Ramos (cell line): ENCODE data around the gene CPSF4.

Experiments used
- in situ Hi-C: fragments of 300-500 bp; cut with MboI; formaldehyde crosslinking; loops from one replicate; pipeline ENCODE4 v1.14.3; 2022; ENCODE audit warnings: low sequenced_read_pairs; ENCODE audit not compliant: unreplicated experiment

Gene CPSF4

DNA sequence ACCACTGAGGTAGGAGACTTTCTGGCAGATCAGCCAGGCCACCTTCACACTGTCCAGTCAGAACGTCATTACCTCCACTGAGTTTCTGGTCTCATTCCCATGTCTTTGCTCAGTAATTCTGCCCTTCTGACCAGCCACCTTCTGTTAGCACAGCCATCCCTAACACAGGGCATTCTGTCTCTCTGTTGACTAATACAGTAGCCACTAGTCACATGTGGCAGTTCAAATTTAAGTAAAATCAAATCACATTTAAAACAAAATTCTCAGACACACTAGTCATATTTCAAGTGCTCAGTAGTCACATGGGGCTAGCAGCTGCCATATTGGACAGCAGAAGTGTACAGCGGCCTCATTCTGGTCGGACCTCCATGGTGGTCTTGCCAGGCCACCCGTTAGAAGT is 7.4 kb downstream of the CPSF4 start:
- in situ Hi-C loops: no loop called here

DNA sequence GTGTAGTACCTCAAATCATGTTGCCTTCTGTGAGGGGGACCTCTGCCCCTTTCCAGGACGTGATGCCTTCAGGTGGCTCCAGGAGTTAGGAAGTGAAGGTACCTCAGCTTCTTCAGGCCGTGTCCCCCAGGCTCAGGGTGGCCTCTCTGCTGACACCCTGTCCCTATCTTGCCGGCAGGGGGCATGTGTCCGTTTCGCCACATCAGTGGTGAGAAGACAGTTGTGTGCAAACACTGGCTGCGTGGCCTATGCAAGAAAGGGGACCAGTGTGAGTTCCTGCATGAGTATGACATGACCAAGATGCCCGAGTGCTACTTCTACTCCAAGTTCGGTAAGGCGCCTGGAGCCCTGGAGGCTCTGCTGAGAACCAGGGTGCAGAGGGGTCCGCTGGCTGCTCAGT is 9.2 kb downstream of the CPSF4 start:
- in situ Hi-C loops: no loop called here

DNA sequence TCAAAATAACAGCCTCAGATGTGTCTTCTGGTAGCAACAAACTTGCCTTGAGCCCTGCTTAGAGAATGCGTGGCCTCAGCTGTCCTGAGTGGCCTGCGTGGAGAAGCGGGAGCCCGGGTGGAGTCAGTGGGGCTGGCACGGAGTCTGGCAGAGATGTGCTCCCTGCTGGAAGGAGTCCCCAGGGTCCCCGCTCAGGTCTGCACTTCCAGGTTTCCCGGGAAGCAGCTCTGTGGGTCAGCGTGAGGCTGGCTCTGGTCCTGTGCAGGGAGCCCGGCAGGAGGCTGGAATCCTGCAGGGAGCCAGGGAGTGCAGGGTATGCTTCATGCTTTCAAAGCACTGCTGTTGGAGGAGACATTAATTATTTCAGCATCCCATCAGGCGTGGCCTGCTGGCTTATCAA is 10.1 kb downstream of the CPSF4 start:
- in situ Hi-C loops: no loop called here

DNA sequence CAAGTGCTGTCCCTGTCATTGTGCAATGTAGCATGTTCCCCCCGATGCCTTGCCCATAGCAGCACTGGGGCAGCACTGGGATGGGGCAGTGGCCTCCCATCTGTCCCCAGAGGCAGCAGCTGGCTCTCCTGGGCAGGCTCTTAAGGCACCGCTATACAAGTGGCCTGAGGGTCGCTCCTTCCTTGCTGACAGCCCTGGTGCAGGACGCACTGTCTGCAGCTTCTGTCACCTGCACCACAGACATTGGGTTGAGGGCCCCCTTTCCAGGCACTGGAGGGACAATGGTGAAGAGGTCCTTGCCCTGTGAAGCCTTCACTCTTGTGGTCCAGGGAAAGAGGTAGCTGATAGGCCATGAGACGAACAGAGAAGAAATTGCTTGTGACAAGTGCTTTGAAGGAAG is 10.6 kb downstream of the CPSF4 start:
- in situ Hi-C loops: no loop called here

DNA sequence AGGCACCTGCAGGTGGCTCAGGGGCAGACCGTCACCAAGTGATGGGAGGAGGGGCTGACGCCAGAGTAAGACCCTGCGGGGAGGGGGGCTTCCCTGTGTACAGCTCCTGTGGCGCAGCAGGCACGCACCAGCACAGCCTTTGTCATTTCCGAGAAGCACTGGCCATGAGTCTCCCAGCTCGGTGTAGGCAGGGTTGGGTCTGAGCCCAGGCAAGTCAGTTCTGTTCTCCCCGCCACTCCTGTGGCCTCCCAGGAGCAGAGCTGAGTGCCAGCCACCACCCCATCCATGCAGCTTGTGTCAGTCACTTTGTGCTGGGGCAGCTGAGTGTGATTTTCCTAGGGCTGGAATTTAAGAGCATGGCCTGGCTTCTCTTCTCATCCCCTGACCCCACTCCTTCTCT is 13.2 kb downstream of the CPSF4 start:
- in situ Hi-C loops: no loop called here

DNA sequence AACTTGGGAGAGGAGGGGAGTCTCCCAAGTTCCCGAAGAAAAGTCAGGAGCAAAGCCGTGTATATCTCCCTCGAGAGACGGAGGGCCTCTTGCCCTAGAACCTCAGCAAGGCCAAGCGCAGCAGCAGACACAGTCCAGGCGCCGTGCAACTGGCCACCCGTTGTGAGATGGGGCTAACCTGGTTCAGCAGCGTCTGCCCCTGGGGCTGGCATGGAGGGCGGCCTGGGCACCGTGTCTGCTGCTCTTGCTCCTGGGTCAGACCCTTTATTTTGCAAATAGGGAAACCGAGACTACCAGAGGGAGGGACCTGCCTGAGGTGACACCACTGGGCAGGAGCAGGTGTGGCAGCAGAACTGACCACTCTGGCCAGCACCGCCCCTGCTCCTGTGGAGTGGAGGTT is 13.8 kb downstream of the CPSF4 start:
- in situ Hi-C loops: no loop called here

DNA sequence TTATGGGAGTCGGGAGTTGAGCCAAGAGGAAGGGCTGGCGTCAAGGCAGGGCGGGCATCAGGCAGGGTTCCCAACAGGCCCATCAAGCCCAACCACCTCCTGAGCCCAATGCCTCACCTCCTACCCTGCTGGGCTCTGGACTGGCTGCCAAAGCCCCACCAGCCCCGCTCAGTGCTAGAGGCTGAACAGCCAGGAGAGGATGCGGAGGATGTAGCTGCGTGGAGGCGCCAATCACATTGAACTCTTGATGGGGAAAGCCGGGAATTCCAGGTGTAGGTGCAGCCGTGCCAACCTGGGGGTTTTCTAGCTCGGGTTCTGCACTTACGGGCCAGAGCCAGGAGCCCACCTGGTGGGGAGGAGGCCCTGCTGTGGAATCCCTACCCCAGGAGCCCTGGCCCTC is 14.4 kb downstream of the CPSF4 start:
- in situ Hi-C loops: no loop called here

DNA sequence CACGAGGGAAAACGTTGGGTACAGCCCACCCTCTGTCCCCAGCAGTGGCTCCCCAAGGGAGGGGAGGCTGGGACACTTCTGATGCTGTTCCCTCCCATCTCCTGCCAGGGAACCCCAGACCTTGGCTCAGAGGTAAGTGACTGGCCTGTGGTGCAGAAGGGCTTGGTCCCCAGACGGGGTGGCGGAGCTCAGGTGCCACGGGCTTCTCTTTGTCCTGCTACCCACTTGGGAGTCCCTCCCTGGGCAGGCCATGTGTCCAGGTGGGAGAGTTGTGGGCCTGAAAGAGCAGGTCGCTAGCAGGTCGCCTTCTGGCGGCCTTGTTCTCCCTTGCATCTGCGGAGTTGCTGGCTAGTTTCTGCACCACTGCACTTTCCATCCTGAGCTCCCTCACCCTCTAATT is 17.1 kb downstream of the CPSF4 start:
- in situ Hi-C loops: no loop called here

DNA sequence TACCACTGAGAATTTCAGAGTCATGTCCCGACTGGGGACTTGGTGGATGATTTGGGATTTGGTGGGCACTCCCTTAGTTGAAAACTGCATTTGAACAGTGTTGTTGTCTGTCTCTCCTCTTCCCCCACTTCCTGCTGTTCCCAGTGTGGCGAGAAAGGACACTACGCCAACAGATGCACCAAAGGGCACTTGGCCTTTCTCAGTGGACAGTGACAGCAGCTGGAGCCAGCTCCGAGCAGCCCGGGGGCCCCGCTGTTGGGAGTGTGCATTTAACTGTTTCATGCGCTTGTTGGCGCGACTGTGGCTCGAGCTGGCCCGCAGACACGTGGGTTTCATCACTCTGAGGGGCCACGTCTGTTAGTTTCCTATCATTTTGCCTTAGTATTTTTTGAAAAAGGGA is 17.5 kb downstream of the CPSF4 start:
- in situ Hi-C loops: no loop called here

DNA sequence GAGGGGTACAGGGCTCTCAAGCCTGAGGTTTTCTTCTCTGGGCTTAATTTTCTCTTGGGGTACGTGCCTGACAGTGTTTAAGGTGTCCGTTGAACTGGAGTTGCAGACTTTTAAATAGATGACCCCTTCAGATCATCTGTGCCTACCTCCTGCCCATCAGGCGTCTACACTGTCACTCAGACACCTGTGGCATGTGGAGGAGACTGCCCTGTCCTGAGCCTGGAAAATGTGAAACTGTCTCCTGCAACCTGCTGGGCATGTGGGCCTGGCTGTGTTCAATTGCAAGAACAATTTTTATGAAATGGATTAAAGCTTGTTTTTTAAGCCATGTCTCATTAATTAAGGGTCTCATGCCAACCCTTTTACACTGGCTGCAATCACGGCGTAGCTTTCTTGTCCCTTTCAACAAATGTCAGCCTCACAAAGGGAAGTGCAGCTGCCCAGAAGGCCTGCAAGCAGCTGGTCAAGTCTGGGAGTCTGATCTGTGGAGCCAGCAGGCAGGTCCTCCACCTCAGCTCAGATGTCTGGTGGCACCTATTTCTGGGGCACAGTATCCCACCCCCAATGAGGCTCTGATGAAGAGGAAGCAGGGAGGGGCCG is 18.4 kb downstream of the CPSF4 start:
- in situ Hi-C loops: no loop called here

DNA sequence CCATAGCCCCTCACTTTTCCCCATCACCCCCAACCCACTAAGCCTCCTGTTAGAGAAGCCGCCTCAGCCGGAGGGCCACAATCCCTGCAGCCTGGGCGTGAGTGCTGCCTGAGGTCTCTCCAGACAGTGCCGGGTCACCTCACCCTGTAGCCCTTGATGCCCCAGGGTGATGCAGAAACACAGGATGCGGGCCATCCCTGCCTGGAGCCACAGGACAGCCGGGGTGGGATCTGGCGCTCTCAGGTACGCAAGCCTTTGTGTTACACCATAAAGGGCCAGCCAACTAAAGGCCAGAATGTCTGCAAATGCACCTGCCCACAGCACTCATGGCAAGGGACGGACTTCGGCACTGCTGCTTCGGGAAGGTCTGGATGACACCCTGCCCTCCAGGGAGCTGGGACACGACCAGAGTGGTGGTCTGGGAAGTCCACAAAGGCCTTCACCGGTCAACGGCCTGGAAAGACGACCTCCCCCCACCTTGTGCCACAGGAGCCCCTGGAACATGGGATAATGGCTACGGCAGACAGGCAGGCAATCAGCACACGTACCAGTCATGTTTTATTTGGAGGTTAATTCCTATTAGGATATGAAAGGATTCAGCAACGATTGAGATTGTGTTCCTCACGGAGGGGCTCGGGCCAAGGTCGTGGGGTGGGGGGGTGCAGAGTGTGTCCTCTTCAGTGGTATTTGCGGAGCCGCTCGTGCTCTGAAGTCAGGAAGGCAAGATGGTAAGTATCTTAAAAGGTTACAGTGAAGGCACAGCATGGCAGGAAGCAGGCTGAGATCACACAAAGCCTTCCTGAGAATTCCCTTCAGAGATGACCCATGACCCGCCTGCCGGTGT is 19.1 kb downstream of the CPSF4 start:
- in situ Hi-C loops: no loop called here

DNA sequence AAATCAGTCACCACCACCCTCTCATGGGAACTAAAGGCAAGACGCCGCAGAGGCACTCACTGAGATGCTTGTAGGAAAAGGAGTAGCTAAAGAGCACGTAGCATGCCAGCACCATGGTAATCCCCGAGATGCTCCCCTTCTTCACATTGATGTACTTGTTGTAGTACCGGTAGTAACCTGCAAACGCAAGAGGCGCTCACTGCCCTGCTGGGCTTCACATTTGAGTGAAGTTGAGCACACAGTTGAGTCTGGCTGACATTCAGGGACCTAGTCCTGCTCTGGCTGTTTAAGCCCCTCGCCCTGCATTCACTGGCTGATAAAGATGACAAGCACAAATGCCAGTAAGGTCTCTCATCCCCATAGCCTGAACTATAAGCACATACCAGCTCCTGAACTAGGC is 20.3 kb downstream of the CPSF4 start:
- in situ Hi-C loops: no loop called here

DNA sequence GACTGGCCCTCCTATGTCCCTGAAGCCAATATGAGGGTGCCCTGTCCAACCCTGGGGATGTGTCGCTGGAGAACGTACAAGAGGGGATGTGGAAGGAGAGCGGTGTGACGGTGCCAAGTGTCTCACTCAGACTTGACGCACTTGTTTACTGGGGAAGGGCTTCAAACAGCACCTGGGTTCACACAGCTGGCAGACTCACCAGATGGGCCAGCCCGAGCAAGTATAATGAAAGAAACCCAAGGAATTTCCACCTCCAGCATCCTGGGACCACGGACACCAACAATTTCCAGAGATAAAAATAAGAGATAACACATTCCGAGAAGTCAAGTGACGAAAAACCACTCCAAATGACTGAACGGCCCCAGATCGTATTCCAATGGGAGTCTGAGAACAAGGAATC is 21.9 kb downstream of the CPSF4 start:
- in situ Hi-C loops: no loop called here

DNA sequence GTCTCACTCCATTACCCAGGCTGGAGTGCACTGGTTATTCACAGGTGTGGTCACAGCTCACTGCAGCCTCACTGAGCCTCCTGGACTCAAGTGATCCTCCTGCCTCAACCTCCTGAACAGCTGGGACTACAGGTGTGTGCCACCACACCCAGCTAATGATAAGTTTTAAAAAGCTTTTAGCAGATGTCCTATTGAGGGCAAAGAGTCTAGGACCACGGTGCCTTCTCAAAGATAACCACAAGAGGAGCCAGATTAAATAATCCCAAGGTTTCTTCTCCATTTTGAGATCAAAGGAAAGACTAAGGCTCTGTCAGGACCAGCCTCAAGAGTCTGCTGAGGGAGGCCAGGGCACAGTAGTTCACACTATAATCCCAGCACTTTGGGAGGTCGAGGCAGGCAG is 22.5 kb downstream of the CPSF4 start:
- in situ Hi-C loops: no loop called here

DNA sequence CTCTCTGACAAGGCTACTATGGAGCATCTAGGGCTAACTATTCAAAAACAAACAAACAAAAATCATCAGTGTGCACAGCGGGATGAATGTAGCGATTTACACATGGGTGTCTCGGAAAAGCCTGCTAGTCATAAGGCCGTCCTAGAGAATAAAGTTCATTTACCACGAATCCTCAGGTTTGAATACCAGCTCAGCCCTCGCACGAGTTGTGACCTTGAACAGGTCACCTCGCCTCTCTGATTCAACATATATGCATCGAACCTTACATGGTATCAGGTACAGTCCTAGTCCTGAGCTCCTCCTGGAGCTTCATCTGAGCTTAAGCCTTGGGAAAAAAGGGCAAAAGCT is 26.7 kb downstream of the CPSF4 start:
- in situ Hi-C loops: no loop called here

DNA sequence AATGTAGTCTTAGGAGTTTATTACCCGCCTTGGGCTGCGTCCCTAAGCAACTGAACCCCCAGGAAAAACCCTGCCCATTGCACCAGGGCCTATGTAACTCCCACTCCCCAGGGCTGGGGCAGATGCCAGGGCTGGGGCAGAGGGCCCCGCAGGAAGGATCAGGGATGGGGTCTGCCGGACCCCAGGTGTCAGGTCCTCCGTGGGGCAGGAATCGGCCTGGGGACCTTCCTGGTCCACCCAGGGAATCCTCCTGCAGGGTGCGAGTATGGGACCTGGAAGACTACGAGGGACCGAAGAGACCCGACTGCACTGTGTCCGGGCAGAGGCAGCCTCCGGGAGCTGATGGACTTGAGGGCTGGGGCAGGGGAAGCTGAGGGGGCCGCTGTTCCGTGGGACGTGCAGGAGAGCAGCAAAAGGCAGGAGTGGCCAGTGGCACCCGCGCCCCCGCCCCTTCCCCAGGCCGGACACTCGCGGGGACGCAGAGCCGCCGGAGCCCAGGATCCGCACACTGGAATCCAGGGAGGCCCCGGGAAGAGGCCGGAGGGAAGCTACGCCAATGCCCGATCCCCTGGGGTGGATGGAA is 29.7 kb downstream of the CPSF4 start:
- in situ Hi-C loops: no loop called here

DNA sequence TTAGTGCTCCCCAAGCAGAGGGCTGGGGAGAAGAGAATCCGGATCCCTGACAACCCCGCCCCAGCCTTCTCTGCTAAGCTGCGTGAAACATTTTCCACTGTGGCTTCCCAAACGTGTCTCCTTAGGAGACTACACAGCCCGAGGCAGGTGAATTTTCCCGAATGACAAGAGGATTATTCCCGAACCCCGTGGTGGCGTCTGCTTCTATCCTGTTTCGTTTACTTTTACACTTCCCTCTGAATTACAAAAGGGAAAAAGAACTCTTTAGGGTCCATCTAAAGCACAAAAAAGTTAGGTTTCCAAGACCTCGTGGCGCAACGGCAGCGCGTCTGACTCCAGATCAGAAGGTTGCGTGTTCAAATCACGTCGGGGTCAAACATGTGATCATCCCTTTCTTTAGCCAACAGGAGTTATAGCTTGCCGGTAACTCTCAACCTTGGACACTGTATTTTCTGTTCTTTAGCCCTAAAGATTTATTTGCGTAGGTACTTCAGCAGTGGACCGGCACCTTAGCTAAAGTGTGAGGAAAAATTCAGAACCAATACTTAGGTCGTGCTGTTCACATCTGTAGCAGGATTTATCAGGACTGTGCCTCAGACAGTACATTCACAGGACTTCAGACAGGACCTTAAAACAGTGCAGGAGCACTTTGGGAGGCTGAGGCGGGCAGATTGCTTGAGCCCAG is 30.8 kb downstream of the CPSF4 start:
- in situ Hi-C loops: no loop called here

DNA sequence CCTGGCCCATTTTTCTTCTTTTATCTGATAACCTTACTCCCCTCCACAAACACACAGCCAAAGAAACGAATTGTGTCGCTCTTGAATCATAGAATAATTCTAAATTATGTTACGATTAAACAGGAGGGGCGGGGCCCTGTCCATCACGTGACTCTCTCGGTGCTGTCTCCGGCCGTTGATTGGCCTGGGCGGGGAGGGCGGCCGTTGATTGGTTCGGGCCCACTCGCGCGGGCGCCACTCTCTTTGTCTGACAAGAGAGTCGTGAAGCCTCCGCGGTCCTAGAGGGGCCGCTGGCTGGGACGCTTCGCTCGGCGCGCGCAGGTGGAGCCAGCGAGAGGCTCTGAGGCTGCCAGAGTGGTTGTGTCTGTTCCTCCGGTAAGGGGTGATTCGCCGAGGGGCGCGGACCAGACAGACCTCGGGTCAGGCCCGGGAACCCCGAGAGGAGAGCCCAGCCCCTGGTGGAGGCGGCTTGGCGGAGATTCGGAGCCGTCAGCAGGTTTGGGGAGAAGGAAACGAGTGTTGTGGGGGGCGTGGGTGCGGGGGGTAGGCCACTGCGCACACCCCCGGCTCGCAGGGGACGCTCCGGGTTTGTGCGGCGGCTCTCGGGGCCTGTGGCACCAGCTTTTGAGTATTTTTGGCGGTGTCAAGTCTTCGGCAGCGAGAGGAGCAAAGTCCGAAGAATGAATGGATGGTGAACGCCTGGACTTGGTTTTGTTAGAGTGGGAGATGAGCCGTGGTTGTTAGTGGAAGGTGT is 34.0 kb downstream of the CPSF4 start, which contains the start of gene ZNF789:
Gene ZNF789, plus strand, starts transcription at position 330 of the 754 bp plus-strand sequence. CDS start 3,567 bp downstream, outside the sequence.
- in situ Hi-C loops: no loop called here

DNA sequence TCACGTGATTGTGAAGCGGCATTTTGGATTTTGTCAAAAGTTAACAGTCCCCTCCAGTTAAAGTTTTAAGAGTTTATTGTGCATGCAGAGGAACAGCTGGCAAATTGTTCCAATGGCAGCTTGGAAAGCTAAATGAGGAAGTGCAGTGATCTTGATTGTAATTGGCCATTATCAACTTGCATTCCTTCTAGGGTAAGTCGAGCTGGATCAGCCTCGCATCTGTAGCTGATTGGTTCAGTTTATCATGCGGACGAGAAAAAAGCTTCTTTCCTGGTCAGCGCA is 34.5 kb downstream of the CPSF4 start:
- in situ Hi-C loops: no loop called here

DNA sequence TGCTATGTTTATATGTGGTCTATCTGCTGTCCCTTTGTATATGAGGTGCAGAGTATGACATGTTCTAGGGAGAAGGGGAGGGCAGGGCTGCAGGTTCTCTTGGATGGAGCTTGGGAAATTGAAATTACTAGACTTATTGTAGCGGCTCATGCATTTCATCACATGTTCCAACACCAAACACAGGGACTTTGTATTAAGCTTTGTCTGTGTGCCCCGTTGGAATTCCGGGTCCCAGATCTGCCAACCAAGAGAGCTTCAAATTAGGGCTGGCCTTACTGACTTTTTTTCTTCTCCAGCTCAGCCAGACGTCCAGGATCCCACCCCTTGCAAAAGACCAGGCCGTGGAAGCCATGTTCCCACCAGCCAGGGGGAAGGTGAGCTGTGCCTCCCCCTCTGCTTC is 37.4 kb downstream of the CPSF4 start:
- in situ Hi-C loops: no loop called here
